H9 (cell line): ENCODE data around the gene SLC2A8. TPM values are rescaled to one million over a fixed set of nuclear protein-coding genes. Genes with fewer than 3 reads are reported as not detected.

Experiments used
- DNase-seq: peaks from one replicate; pipeline ENCODE4 v3.0.0-alpha.2; 2017
- H2AFZ ChIP-seq: one replicate; pipeline ENCODE4 v1.6.1; 2013; ENCODE audit warnings: mild to moderate bottlenecking, low read length, control low read depth, moderate library complexity
- H2AK5ac ChIP-seq: 2 replicates; pipeline ENCODE4 v1.6.1; 2013; ENCODE audit warnings: low read length, control low read depth, mixed read lengths; ENCODE audit not compliant: insufficient read length
- H2BK120ac ChIP-seq: one replicate; pipeline ENCODE4 v1.6.1; 2013; ENCODE audit warnings: low read depth, mild to moderate bottlenecking, low read length, control low read depth, inconsistent platforms; ENCODE audit not compliant: poor library complexity, severe bottlenecking
- H2BK12ac ChIP-seq: 2 replicates; pipeline ENCODE4 v1.6.1; 2013; ENCODE audit warnings: low read length, control low read depth, mixed read lengths, low read depth; ENCODE audit not compliant: insufficient read length
- H2BK15ac ChIP-seq: 2 replicates; pipeline ENCODE4 v1.6.1; 2013; ENCODE audit warnings: low read depth, low read length, control low read depth
- H2BK20ac ChIP-seq: one replicate; pipeline ENCODE4 v1.6.1; 2013; ENCODE audit warnings: low read depth, mild to moderate bottlenecking, low read length, control low read depth, inconsistent platforms; ENCODE audit not compliant: poor library complexity, severe bottlenecking
- H2BK5ac ChIP-seq: 2 replicates; pipeline ENCODE4 v1.6.1; 2013; ENCODE audit warnings: low read length, control low read depth, mixed read lengths; ENCODE audit not compliant: insufficient read length
- H3K14ac ChIP-seq: 2 replicates; pipeline ENCODE4 v1.6.1; 2013; ENCODE audit warnings: low read length, control low read depth; ENCODE audit not compliant: insufficient read depth
- H3K18ac ChIP-seq: 2 replicates; pipeline ENCODE4 v1.6.1; 2013; ENCODE audit warnings: low read depth, mild to moderate bottlenecking, mixed read lengths, low read length, control low read depth; ENCODE audit not compliant: insufficient read length
- H3K23ac ChIP-seq: 2 replicates; pipeline ENCODE4 v1.6.1; 2013; ENCODE audit warnings: low read length, control low read depth, mixed read lengths, low read depth; ENCODE audit not compliant: insufficient read length
- H3K23me2 ChIP-seq: 2 replicates; pipeline ENCODE4 v1.6.1; 2013; ENCODE audit warnings: low read depth, mild to moderate bottlenecking, mixed read lengths, low read length, control low read depth; ENCODE audit not compliant: insufficient read length, poor library complexity, severe bottlenecking
- H3K27ac ChIP-seq: 2 replicates; pipeline ENCODE4 v1.5.1; 2013; ENCODE audit warnings: low read length, control low read depth, mixed read lengths, low read depth; ENCODE audit not compliant: insufficient read length
- H3K27me3 ChIP-seq: 2 replicates; pipeline ENCODE4 v1.6.1; 2013; ENCODE audit warnings: low read length, control low read depth, inconsistent platforms; ENCODE audit not compliant: insufficient read depth
- H3K4ac ChIP-seq: 2 replicates; pipeline ENCODE4 v1.6.1; 2013; ENCODE audit warnings: low read depth, mild to moderate bottlenecking, control low read depth, inconsistent platforms, low read length, moderate library complexity
- H3K4me1 ChIP-seq: 2 replicates; pipeline ENCODE4 v1.6.1; 2013; ENCODE audit warnings: low read length, control low read depth, inconsistent platforms; ENCODE audit not compliant: insufficient read depth
- H3K4me2 ChIP-seq: 2 replicates; pipeline ENCODE4 v1.6.1; 2013; ENCODE audit warnings: low read length, control low read depth, mixed read lengths; ENCODE audit not compliant: insufficient read length, insufficient read depth
- H3K56ac ChIP-seq: 2 replicates; pipeline ENCODE4 v1.6.1; 2013; ENCODE audit warnings: low read depth, mild to moderate bottlenecking, mixed read lengths, low read length, control low read depth; ENCODE audit not compliant: insufficient read length
- H3K79me1 ChIP-seq: 2 replicates; pipeline ENCODE4 v1.6.1; 2013; ENCODE audit warnings: low read depth, mild to moderate bottlenecking, moderate library complexity, low read length, control low read depth, inconsistent platforms; ENCODE audit not compliant: insufficient read depth, poor library complexity, severe bottlenecking
- H3K79me2 ChIP-seq: 2 replicates; pipeline ENCODE4 v1.6.1; 2013; ENCODE audit warnings: low read length, control low read depth, inconsistent platforms; ENCODE audit not compliant: insufficient read depth
- H3K9ac ChIP-seq: 2 replicates; pipeline ENCODE4 v1.6.1; 2013; ENCODE audit warnings: low read length, control low read depth, mixed read lengths; ENCODE audit not compliant: insufficient read length; ENCODE audit errors: extremely low read depth
- H3K9me3 ChIP-seq: one replicate; pipeline ENCODE4 v1.6.1; 2013; ENCODE audit warnings: low read depth, low read length, inconsistent platforms; ENCODE audit not compliant: control insufficient read depth
- H3T11ph ChIP-seq: one replicate; pipeline ENCODE4 v1.6.1; 2013; ENCODE audit warnings: mild to moderate bottlenecking, low read length, control low read depth, inconsistent platforms
- H4K20me1 ChIP-seq: one replicate; pipeline ENCODE4 v1.6.1; 2013; ENCODE audit not compliant: control insufficient read depth, insufficient read length, insufficient read depth
- H4K5ac ChIP-seq: 2 replicates; pipeline ENCODE4 v1.6.1; 2013; ENCODE audit warnings: low read depth, mild to moderate bottlenecking, mixed read lengths, low read length, control low read depth; ENCODE audit not compliant: insufficient read length
- H4K8ac ChIP-seq: replicated peaks from 2 replicates; pipeline ENCODE4 v1.6.1; 2013; ENCODE audit warnings: low read length, control low read depth, mixed read lengths, low read depth; ENCODE audit not compliant: insufficient read length
- H4K91ac ChIP-seq: 2 replicates; pipeline ENCODE4 v1.6.1; 2013; ENCODE audit warnings: low read depth, mild to moderate bottlenecking, moderate library complexity, mixed read lengths, low read length, control low read depth; ENCODE audit not compliant: insufficient read length
- H3K27ac Mint-ChIP-seq, 3 experiments: 2 replicates in 2 of 3; 3 replicates in 1 of 3; pipeline ENCODE4 v1.8.0; 2020 to 2021; ENCODE audit warnings: mixed read lengths in 3 of 3, mild to moderate bottlenecking in 1 of 3, moderate library complexity in 1 of 3
- H3K27me3 Mint-ChIP-seq: 2 replicates; pipeline ENCODE4 v1.8.0; 2021; ENCODE audit warnings: low read depth, mild to moderate bottlenecking, moderate library complexity, mixed read lengths
- H3K36me3 Mint-ChIP-seq, 3 experiments: 2 replicates in 2 of 3; 3 replicates in 1 of 3; pipeline ENCODE4 v1.8.0; 2020 to 2021; ENCODE audit warnings: low read depth in 3 of 3, mixed read lengths in 3 of 3; ENCODE audit not compliant: insufficient read depth in 1 of 3
- H3K4me1 Mint-ChIP-seq, 2 experiments: 2 replicates each; pipeline ENCODE4 v1.8.0; 2020; ENCODE audit warnings: mixed read lengths in 2 of 2
- H3K4me3 Mint-ChIP-seq, 2 experiments: 2 replicates in 1 of 2; 3 replicates in 1 of 2; pipeline ENCODE4 v1.8.0; 2020 to 2021; ENCODE audit warnings: mild to moderate bottlenecking in 2 of 2, mixed read lengths in 2 of 2, moderate library complexity in 1 of 2
- H3K9me3 Mint-ChIP-seq, 2 experiments: 2 replicates in 1 of 2; 3 replicates in 1 of 2; pipeline ENCODE4 v1.8.0; 2020; ENCODE audit warnings: mild to moderate bottlenecking in 2 of 2, mixed read lengths in 2 of 2, moderate library complexity in 1 of 2
- WGBS: extraction: QIAGEN DNeasy Blood & Tissue Kit; methylation state at CpG from one replicate; pipeline ENCODE4 v1.1.7; 2013; ENCODE audit warnings: missing lambda C conversion rate, low lambda C conversion rate, mixed read lengths; ENCODE audit not compliant: insufficient read length; ENCODE audit errors: extremely low coverage; 5-methylcytosine and 5-hydroxymethylcytosine counted together
- total RNA-seq: library from RNA; stranded (reverse); gene quantifications from 2 replicates; pipeline ENCODE4 v1.2.1, GENCODE V29; 2021
- TF ChIP-seq, protein P1 (sequence below): fragments of 200-600 bp; sonication (generic); conservative IDR thresholded peaks from 3 replicates; pipeline ENCODE4 v1.8.0; 2021; ENCODE audit warnings: antibody characterized with exemption, mild to moderate bottlenecking

The SLC2A8 gene
- total RNA-seq, 1 experiment from 2014 or later, result 38.3 TPM

DNA sequence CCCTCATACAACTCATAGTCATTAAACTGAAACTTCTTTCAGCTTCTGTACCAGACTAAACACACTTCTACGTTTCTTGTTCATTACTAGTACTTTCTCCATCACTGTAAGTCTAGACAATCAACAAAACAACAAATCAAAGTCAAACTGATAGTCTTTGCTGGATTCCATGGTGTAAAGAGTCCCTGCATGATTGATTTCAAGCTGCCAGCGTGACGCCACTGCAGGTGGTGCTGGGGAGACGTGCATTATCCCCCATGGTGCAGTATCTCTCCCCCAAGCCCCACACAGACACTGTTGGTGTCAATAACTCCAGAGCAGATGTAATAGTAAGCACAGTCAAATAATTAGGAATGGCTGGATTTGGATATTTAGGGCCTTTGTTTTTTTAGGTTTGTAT lies 10.7 kb upstream of the SLC2A8 start:
- no CpG with 5 or more reads among the region's 4 CpGs for WGBS
- H3K27me3 ChIP-seq, result 0 out of 2 replicates have a peak, but pooled peaks cover 2% of the 10 kb centered on the region
- H2BK120ac ChIP-seq, result no peak overlapping the region
- H3K4me3 Mint-ChIP-seq, result no peak overlapping the region
- no peaks in the 10 kb centered on the region for H3K79me1 ChIP-seq
- TF ChIP-seq, protein P1, sequence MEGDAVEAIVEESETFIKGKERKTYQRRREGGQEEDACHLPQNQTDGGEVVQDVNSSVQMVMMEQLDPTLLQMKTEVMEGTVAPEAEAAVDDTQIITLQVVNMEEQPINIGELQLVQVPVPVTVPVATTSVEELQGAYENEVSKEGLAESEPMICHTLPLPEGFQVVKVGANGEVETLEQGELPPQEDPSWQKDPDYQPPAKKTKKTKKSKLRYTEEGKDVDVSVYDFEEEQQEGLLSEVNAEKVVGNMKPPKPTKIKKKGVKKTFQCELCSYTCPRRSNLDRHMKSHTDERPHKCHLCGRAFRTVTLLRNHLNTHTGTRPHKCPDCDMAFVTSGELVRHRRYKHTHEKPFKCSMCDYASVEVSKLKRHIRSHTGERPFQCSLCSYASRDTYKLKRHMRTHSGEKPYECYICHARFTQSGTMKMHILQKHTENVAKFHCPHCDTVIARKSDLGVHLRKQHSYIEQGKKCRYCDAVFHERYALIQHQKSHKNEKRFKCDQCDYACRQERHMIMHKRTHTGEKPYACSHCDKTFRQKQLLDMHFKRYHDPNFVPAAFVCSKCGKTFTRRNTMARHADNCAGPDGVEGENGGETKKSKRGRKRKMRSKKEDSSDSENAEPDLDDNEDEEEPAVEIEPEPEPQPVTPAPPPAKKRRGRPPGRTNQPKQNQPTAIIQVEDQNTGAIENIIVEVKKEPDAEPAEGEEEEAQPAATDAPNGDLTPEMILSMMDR, result no peak
- H2BK5ac ChIP-seq, result no peak overlapping the region
- no peak overlapping the region for H4K5ac ChIP-seq
- H3K18ac ChIP-seq, result no peak overlapping the region
- no peaks in the 10 kb centered on the region; a peak in 1 of 7 replicates for H3K36me3 Mint-ChIP-seq
- H4K8ac ChIP-seq, result no peak overlapping the region
- no peaks in the 10 kb centered on the region for H3K79me2 ChIP-seq
- no peak for DNase-seq
- H3K23ac ChIP-seq, result no peak overlapping the region
- H3K27ac ChIP-seq, result no peak overlapping the region
- no peak overlapping the region for H2AFZ ChIP-seq
- no peak overlapping the region for H3K4me2 ChIP-seq
- H3K9me3 ChIP-seq, result no peaks in the 10 kb centered on the region
- no peaks in the 10 kb centered on the region; the same call in 1 of the 2 replicates for H3K4me1 ChIP-seq
- no peak overlapping the region for H3T11ph ChIP-seq
- no peak overlapping the region for H4K91ac ChIP-seq
- no peaks in the 10 kb centered on the region for H3K23me2 ChIP-seq
- H3K56ac ChIP-seq, result no peak overlapping the region
- H2AK5ac ChIP-seq, result no peak overlapping the region
- H2BK12ac ChIP-seq, result no peak overlapping the region
- peaks cover 15% of the 10 kb centered on the region; the same call in 1 of the 2 replicates for H3K27me3 Mint-ChIP-seq
- no peaks in the 10 kb centered on the region for H3K9me3 Mint-ChIP-seq
- no peak overlapping the region for H3K4ac ChIP-seq
- H2BK15ac ChIP-seq, result no peak overlapping the region
- no peak overlapping the region for H3K27ac Mint-ChIP-seq
- H3K9ac ChIP-seq, result no peak overlapping the region
- no peak overlapping the region for H2BK20ac ChIP-seq
- H3K4me1 Mint-ChIP-seq, result peaks cover 10 to 16% of the 10 kb centered on the region in 2 experiments
- no peak overlapping the region for H3K14ac ChIP-seq
- no peaks in the 10 kb centered on the region for H4K20me1 ChIP-seq
